SK-N-MC (cell line): ENCODE measurements around the gene PARD3.
"Not testable (repeated sequence)": the region's sequence is repeated elsewhere in the genome, so short reads cannot be mapped to it uniquely, and the experiment has no call there.

Experiments
- DNase-seq: peaks from one replicate; pipeline ENCODE4 v3.0.0-alpha.2; 2011; ENCODE audit warnings: low read depth, low spot score
- H3K27ac ChIP-seq: fragments of 200-600 bp; sonication (generic); 2 replicates; pipeline ENCODE4 v1.5.1; 2016; ENCODE audit warnings: mixed run types
- H3K36me3 ChIP-seq: fragments of 200-600 bp; sonication (generic); 2 replicates; pipeline ENCODE4 v1.6.1; 2017; ENCODE audit warnings: antibody characterized with exemption, low read length, mixed read lengths; ENCODE audit not compliant: insufficient read depth
- H3K4me3 ChIP-seq: fragments of 200-600 bp; sonication (generic); 2 replicates; pipeline ENCODE4 v1.5.1; 2016
- H3K9ac ChIP-seq: fragments of 200-600 bp; sonication (generic); 2 replicates; pipeline ENCODE4 v1.8.0; 2017; ENCODE audit warnings: mixed run types, mixed read lengths; ENCODE audit not compliant: insufficient read length
- H3K9me3 ChIP-seq: fragments of 200-600 bp; sonication (generic); 2 replicates; pipeline ENCODE4 v1.6.1; 2017; ENCODE audit warnings: low read depth, mild to moderate bottlenecking, antibody characterized with exemption, low read length, moderate library complexity, mixed read lengths
- EZH2 ChIP-seq: fragments of 200-600 bp; sonication (generic); IDR thresholded peaks from one replicate; pipeline ENCODE4 v1.6.1; 2017; ENCODE audit warnings: antibody characterized with exemption
- FOXP2 ChIP-seq: optimal IDR thresholded peaks from 2 replicates; pipeline ENCODE3; 2011; ENCODE audit warnings: mild to moderate bottlenecking, moderate library complexity; ENCODE audit not compliant: insufficient read depth; ENCODE audit errors: extremely low read length, control extremely low read depth
- POLR2AphosphoS5 ChIP-seq: IDR thresholded peaks from 2 replicates; pipeline ENCODE4 v1.6.1; 2012; ENCODE audit warnings: mild to moderate bottlenecking, low read depth, low read length, borderline replicate concordance

Gene PARD3

DNA sequence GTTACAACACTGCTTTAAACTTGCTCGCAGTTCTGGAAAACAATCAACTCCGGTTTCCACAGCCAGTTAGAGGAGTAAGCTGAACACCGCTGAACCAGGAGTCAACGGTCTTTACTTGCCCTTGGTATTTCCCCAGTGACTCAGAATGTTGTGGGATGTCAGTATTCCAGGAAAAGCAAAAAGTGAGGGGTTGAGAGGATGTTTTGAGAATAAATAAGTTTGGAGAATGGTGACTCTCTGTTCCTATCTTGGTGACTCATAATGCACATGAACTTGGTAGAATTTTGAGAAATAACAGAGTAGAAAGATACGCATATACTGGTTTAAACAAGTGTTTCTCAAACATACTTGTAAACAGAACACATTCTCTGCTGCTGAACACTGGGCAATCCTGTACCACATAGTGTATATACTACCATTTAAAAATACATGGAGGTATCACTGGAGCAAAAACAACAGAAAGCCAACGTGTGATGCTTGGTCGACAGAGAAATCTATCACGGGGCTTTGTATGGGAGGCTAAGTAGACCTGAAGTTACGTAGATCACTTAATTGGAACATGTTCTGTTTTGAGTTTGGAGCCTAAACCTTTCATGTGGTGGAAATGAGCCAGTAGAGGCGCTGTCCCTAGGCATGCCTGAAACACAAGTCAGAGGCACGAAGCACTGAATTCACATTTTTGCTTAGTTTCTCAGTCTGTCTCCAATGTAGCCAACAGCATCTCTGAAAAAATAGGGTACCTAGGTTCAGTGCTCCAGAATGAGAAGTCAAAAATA, 534.3 kb downstream of the PARD3 start:
- Histone ChIP-seq H3K27ac (no peak overlapping the region), H3K9ac (no peak overlapping the region), H3K9me3 (no peaks in the 10 kb centered on the region), H3K4me3 (no peak overlapping the region), H3K36me3 (no peaks in the 10 kb centered on the region)
- TF ChIP-seq EZH2 (no peak), FOXP2 (no peak), POLR2AphosphoS5 (no peak)
- no peak for DNase-seq

DNA sequence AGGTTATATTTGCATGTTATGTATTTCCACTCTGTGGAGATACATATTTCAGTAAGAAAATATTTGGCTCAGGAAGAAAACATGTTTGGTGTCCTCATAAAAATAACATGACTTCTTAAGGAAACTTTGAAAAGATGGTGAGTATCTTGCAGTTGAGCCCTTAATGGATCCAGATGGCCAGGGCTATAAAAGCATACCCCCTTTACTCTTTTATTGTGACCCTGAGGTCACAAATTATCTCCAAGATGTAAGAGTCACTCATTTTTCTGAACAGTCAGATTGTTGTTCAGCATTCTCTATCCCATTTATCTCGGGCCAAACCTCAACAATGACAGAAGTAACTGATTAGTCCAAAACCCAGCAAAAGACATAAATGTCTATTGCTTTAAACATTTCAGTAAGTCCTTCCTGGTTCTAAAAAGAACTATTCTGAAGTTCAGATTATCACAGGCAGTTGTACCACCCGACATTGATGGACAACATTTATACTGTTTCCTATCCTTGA, 539.4 kb downstream of the PARD3 start:
- no peak for DNase-seq
- Histone ChIP-seq H3K27ac (no peak overlapping the region), H3K9me3 (no peaks in the 10 kb centered on the region), H3K4me3 (no peak overlapping the region), H3K36me3 (no peaks in the 10 kb centered on the region), H3K9ac (no peak overlapping the region)
- TF ChIP-seq EZH2 (no peak), POLR2AphosphoS5 (no peak), FOXP2 (no peak)

DNA sequence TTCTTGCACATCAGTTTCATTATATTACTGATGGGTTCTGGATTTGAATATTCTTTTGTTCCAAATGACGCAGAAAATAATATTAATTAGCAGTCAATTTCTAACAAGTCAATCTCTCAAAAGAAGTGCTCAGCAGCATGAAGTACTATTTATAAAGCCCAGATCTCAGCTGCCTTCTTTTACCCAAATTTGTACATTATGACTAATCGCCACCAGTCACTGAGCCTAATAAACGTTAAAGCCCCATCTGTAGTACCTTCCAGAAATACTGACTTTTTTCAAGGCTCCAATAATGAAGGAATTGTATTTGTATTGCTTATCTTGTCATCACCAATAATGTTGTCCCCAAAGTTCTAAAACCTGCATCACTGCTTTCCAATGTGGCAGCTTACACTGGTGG, 540.2 kb downstream of the PARD3 start:
- Histone ChIP-seq H3K4me3 (no peak overlapping the region), H3K9ac (no peak overlapping the region), H3K27ac (no peak overlapping the region), H3K9me3 (no peaks in the 10 kb centered on the region), H3K36me3 (no peaks in the 10 kb centered on the region)
- DNase-seq: no peak
- TF ChIP-seq EZH2 (no peak), POLR2AphosphoS5 (no peak), FOXP2 (no peak)

DNA sequence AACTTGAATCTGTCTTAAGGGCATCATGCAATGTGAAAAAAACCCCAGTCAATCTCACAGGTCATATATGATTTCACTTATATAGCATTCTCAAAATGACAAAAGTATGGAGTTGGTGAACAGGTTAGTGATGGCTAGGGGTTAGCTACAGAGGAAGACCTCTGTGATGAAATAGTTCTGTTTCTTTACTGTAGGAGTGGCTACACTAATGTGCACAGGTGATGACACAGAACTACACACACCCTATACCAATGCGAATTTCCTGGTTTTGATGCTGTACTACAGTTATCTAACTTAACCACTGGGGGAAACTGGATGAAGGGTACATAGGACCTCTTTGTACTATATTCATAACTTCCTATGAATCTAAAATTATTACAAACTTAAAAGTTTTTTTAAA, 541.8 kb downstream of the PARD3 start:
- no peak overlapping the region for H3K4me3 ChIP-seq
- TF ChIP-seq EZH2 (no peak), FOXP2 (no peak)
- no peak for DNase-seq
- no peak overlapping the region for H3K27ac ChIP-seq
- no peaks in the 10 kb centered on the region for H3K36me3 ChIP-seq
- H3K9ac ChIP-seq: no peak overlapping the region
- H3K9me3 ChIP-seq: no peaks in the 10 kb centered on the region

DNA sequence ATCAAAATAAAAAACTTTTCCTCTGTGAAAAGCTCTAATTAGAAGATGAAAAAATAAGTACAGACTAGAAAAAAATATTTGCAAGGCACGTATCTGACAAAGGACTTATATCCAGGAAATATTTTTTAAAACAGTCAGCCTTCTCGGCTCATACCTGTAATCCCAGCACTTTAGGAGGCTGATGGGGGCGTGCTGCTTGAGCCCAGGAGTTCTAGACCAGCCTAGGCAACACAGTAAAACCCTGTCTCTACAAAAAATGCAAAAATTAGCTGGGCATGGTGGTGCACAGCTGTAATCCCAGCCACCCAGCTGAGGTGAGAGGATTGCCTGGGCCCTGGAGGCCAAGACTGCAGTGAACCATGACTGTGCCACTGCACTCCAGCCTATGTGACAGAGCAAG, 542.8 kb downstream of the PARD3 start:
- TF ChIP-seq POLR2AphosphoS5 (no peak), EZH2 (no peak), FOXP2 (no peak)
- Histone ChIP-seq H3K9ac (no peak overlapping the region), H3K9me3 (no peaks in the 10 kb centered on the region), H3K36me3 (no peaks in the 10 kb centered on the region), H3K27ac (no peak overlapping the region), H3K4me3 (no peak overlapping the region)
- DNase-seq: no peak

DNA sequence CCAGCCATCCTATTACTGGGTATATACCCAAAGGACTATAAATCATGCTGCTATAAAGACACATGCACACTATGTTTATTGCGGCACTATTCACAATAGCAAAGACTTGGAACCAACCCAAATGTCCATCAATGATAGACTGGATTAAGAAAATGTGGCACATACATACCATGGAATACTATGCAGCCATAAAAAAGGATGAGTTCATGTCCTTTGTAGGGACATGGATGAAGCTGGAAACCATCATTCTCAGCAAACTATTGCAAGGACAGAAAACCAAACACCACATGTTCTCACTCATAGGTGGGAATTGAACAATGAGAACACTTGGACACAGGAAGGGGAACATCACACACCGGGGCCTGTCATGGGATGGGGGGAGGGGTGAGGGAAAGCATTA, 546.7 kb downstream of the PARD3 start:
- not testable (repeated sequence) for H3K36me3 ChIP-seq, H3K9ac ChIP-seq, H3K9me3 ChIP-seq, H3K27ac ChIP-seq, DNase-seq, H3K4me3 ChIP-seq

DNA sequence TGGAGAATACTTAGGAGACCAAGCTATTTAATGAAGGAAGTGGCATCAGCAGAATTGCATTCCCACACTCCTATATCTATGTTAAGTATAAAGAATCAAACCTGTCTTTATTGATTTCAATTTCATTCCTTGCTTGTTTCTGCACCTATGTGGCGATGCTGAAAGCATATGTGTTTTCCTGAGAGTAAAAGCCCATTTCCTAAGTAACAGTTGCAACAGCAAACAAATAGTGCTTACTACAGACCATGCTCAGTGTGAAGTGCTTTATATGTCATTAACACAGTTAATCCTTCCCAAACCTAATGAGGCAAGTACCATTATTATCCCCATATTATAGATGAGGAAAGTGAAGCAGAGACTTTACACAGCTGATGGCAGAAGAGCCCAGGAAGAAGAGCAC, 552.1 kb downstream of the PARD3 start:
- Histone ChIP-seq H3K4me3 (no peak overlapping the region), H3K36me3 (no peaks in the 10 kb centered on the region), H3K9ac (no peak overlapping the region), H3K27ac (no peak overlapping the region), H3K9me3 (no peaks in the 10 kb centered on the region)
- TF ChIP-seq POLR2AphosphoS5: no peak
- TF ChIP-seq EZH2: no peak
- no peak for TF ChIP-seq FOXP2
- no peak for DNase-seq

DNA sequence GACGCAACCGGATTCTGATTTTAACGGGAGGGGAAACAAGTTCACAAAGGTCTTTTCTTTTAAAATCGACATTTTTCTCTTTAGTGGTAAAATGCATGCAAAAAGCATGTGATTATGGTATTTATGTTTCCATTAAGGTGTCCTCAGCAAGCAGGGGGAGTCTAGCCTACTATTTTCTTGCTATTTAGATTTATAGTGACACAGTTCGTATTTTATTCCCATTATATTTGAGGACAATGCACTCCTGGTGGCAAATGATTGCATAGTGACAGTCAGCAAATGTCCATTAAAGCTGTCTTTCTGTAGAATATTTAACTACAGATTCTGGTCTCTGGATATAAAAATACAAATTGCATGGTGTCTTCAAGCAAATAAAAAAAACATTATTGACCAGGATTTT, 554.2 kb downstream of the PARD3 start:
- Histone ChIP-seq H3K9me3 (no peaks in the 10 kb centered on the region), H3K4me3 (no peak overlapping the region), H3K9ac (no peak overlapping the region), H3K27ac (no peak overlapping the region), H3K36me3 (no peaks in the 10 kb centered on the region)
- TF ChIP-seq POLR2AphosphoS5 (no peak), FOXP2 (no peak), EZH2 (no peak)
- DNase-seq: no peak

DNA sequence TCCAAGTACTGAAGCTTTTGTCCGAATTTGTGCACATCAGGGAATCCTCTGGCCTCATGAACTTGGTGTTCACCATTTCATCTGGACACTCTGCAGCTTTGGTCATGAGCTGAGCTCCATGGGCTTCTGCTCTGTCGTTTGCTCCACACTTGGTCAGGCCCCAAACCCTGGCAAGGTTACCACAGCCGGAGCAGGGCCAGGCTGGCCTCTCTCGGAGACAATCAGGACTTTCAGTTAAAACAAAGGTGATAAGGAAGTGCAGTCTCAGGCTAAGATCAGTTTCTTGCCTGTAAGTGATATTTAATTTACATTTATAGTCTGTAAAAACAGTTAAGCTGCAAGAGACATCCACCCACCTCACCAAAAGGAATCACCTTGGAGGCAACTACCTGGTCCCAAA, 558.9 kb downstream of the PARD3 start:
- H3K9ac ChIP-seq: no peak overlapping the region
- no peak overlapping the region for H3K27ac ChIP-seq
- no peak overlapping the region for H3K4me3 ChIP-seq
- DNase-seq: no peak
- TF ChIP-seq EZH2 (no peak), POLR2AphosphoS5 (no peak), FOXP2 (no peak)
- H3K36me3 ChIP-seq: no peaks in the 10 kb centered on the region
- H3K9me3 ChIP-seq: no peaks in the 10 kb centered on the region
